Measurements from ENCODE around the gene TBCEL. TPM values are rescaled to one million over a fixed set of nuclear protein-coding genes. Genes with fewer than 3 reads are reported as not detected.

The TBCEL gene
- total RNA-seq, 1 donor from 2014 or later, result 13.9 TPM

DNA sequence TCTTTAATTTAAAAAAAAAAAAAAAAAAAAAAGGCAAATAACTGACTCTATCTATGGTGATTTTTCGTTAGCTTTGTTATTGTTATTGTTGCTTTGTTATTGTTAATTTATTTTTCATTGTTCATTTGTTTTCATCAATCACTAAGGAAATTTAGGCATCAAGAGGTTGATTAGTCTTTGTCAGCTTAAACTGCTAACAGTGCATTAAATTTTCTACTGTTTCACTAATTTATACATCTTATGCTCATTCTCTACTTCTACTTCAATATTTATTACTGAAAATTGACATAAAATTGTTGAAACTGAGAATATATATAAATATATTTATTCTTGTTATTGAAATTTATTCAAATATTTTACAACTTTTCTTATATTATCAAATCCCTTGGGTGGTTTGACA, 24.0 kb downstream of the TBCEL start:
- TF ChIP-seq CTCF (IDR thresholded peaks at IDR 0.05; ENCODE audit: insufficient read depth, low read length, poor library complexity, severe bottlenecking), result no peak
- Histone ChIP-seq H3K36me3 (ENCODE audit: control insufficient read depth, insufficient read depth, low read length) (no peaks in the 10 kb centered on the region), H3K4me3 (ENCODE audit: low read depth, low read length) (no peak overlapping the region), H3K27me3 (ENCODE audit: control insufficient read depth, insufficient read depth, low read length) (no peaks in the 10 kb centered on the region)
- DNase-seq (ENCODE audit: low read depth), result no peak

GRCh38 chr11:121048464-121049233, 24.7 kb downstream of the TBCEL start:
- TF ChIP-seq CTCF (IDR thresholded peaks at IDR 0.05; ENCODE audit: insufficient read depth, low read length, poor library complexity, severe bottlenecking), result no peak
- Histone ChIP-seq H3K27me3 (ENCODE audit: control insufficient read depth, insufficient read depth, low read length) (no peaks in the 10 kb centered on the region), H3K4me3 (ENCODE audit: low read depth, low read length) (no peak overlapping the region), H3K36me3 (ENCODE audit: control insufficient read depth, insufficient read depth, low read length) (no peaks in the 10 kb centered on the region)
- DNase-seq (ENCODE audit: low read depth), result no peak

- Histone ChIP-seq H3K4me3 (ENCODE audit: low read depth, low read length) (no peak overlapping the region), H3K27me3 (ENCODE audit: control insufficient read depth, insufficient read depth, low read length) (no peaks in the 10 kb centered on the region), H3K36me3 (ENCODE audit: control insufficient read depth, insufficient read depth, low read length) (no peaks in the 10 kb centered on the region)
- no peak for DNase-seq (ENCODE audit: low read depth)
- no peak for TF ChIP-seq CTCF (IDR thresholded peaks at IDR 0.05; ENCODE audit: insufficient read depth, low read length, poor library complexity, severe bottlenecking)
Observed at GRCh38 chr11:121053244-121053643, 29.3 kb downstream of the TBCEL start.

GRCh38 chr11:121054266-121054665, 30.4 kb downstream of the TBCEL start:
- DNase-seq (ENCODE audit: low read depth), result no peak
- Histone ChIP-seq H3K27me3 (ENCODE audit: control insufficient read depth, insufficient read depth, low read length) (no peaks in the 10 kb centered on the region), H3K36me3 (ENCODE audit: control insufficient read depth, insufficient read depth, low read length) (no peaks in the 10 kb centered on the region), H3K4me3 (ENCODE audit: low read depth, low read length) (no peak overlapping the region)
- TF ChIP-seq CTCF (IDR thresholded peaks at IDR 0.05; ENCODE audit: insufficient read depth, low read length, poor library complexity, severe bottlenecking), result no peak

GRCh38 chr11:121055076-121055475, 31.2 kb downstream of the TBCEL start:
- H3K4me3 ChIP-seq (ENCODE audit: low read depth, low read length), result no peak overlapping the region
- H3K36me3 ChIP-seq (ENCODE audit: control insufficient read depth, insufficient read depth, low read length), result no peaks in the 10 kb centered on the region
- no peak for TF ChIP-seq CTCF (IDR thresholded peaks at IDR 0.05; ENCODE audit: insufficient read depth, low read length, poor library complexity, severe bottlenecking)
- no peak for DNase-seq (ENCODE audit: low read depth)
- H3K27me3 ChIP-seq (ENCODE audit: control insufficient read depth, insufficient read depth, low read length), result no peaks in the 10 kb centered on the region

DNA sequence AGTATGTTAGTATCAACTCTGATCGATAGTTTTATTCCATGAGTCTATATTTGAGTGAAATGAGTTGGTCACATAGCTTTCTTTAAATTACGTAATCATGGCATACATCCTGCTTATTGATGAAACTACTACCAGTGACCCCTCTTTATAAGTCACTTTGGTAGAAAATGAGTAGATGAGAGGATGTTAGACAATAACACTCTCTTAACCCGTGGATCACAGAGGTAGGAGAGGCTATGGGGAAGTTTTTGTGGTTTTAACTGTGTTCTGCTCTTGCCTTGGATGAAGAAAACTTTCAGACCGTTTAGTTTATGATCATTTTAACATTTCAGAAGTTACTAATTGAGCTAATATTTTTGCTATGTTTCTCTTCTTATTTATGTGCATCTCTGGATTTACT, 34.0 kb downstream of the TBCEL start:
- TF ChIP-seq CTCF (IDR thresholded peaks at IDR 0.05; ENCODE audit: insufficient read depth, low read length, poor library complexity, severe bottlenecking), result no peak
- H3K4me3 ChIP-seq (ENCODE audit: low read depth, low read length), result no peak overlapping the region
- no peaks in the 10 kb centered on the region for H3K36me3 ChIP-seq (ENCODE audit: control insufficient read depth, insufficient read depth, low read length)
- no peak for DNase-seq (ENCODE audit: low read depth)
- no peaks in the 10 kb centered on the region for H3K27me3 ChIP-seq (ENCODE audit: control insufficient read depth, insufficient read depth, low read length)
